HG03025 (cell line): Measurements from ENCODE around the gene DNAJA2.
A peak's percentile ranks its signal among the peaks of the same experiment; 100 is the strongest.

Experiments used
- ATAC-seq: cut with Tn5 transposase; IDR thresholded peaks from one replicate; pipeline ENCODE4 v1.9.1; 2021; ENCODE audit warnings: mild to moderate bottlenecking, moderate library complexity; ENCODE audit not compliant: unreplicated experiment, low FRiP score

Gene DNAJA2

DNA sequence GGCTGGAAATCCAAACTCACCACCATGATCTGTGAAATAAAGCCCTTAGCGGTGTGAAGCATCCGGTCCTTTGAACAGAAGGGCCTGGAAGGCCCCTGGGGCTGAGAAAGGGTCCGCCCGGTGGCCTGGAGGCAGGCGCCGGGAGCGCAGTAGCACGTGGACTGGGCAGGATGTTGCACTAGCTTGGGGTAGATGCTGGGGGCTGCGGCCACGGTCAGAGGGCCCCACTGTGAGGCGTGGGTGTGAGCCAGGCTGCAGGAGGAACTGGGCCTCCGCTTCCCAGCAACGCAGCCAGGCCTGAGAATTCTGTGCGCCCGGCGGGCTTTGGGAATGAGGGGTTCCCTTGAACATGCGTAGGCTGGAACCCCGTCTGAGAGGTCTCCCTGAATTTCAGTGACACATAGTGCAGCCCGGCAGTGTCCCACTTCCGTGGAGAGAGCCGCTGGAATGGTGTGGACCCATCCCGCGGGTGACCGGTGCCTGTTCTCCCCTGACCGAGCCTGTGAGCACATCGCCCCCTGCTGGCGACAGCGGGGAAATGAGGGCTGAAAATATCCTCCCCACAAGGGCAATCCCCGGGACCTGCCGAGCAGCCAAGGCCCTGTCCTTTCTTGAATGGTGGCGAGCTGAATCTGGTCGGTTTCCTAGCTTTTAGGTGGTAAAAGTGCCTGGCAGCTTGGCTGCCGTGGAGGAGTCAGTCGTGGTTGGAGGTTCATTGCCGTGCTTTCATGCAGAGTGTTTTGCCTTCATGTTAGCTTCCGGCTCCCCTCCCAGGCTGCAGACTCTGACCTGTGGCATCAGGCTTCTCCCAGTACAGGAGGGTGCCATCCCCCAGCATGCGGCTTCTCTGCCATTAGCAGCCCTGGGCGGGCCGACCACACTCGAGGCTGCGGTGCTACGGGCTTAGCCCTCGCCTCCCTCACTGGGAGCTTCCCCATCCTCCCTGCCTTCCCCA, 43.8 kb downstream of the DNAJA2 start:
- ATAC-seq, result peak; percentile 69

DNA sequence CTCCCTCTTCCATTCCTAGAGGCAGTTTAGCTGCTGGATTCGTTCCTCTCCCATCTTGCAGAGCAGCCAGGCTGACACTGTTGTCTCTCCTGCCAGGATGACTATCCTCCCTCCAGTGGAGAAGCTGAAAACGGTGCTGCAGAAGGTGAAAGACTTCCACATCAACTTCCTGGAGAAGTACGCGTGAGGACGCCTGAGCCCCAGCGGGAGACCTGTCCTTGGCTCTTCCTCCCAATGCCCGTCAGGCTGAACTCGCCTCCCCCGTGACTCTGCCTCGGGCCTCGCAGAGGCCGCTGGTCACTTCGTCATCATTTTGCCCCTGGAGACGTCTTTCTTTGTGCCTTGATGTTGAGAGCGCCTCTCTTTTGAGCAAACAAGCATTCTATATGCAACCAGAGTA, 44.7 kb downstream of the DNAJA2 start:
- ATAC-seq, result no peak

DNA sequence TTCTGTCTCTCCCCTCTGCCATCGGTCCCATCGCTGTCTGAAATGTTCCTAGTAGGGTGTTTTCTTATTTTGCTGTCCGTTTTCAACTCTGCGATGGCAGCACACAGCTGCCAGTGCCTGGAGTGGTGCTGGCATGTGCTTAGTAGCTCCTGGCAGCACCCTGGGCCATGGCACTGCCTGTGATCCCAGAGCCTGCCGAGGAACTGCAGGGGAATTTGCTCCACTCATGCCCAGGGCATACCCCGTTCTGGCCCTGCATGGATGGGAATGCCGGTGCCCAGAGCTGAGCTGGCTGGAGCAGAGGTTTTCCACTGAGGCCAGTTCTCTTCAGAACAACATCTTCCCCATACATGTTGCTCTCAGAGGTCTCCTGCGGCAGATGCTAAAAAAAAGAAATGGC, 46.2 kb downstream of the DNAJA2 start:
- no peak for ATAC-seq

DNA sequence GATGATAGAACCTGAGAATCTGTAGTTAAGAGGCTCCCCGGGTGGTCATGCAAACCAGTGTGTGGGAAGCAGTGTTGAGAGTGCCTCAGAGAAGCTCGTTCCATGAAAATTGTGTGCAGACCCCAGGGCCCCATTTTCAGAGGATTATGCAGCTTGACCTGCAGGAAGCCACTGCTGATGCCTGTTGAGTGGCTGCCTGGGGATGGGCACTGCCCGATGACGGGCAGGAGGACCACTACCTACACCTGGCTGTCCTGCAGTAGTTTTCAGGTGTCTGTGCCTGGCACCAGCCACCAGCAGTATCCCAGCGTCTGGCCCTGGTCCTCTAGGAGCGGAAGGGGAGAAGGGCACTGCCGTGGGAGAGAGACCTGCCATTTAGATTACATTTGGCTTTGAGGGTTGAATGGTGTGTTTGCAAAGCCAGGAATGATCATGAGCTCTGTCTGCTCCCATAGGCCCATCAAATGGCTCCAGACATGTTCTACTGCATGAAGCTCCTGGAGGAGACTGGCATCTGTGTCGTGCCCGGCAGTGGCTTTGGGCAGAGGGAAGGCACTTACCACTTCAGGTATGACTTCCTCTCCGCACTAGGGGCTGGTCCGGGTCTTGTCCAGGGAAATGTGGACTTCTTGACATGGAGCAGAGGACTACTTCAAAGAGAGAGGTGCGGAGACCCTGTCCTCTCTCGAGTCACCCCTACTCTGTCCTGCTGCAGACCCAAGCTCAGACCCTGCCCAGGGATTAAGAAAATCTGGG, 46.8 kb downstream of the DNAJA2 start:
- no peak for ATAC-seq

DNA sequence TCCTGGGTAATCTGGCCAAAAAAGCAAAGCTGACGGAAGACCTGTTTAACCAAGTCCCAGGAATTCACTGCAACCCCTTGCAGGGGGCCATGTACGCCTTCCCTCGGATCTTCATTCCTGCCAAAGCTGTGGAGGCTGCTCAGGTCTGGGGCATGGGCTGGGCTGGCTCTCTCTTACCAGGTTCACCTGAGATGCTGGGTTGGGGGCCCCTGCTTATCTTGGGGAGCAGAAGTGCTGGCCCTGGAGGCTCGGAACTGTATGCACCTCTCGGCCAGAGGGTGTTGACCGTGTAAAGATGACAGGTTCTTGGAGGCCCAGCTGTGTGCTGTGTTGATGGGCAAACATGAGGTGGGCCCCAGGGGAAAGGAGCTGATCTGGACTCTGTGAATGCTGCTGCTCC, 49.1 kb downstream of the DNAJA2 start:
- ATAC-seq, result no peak

DNA sequence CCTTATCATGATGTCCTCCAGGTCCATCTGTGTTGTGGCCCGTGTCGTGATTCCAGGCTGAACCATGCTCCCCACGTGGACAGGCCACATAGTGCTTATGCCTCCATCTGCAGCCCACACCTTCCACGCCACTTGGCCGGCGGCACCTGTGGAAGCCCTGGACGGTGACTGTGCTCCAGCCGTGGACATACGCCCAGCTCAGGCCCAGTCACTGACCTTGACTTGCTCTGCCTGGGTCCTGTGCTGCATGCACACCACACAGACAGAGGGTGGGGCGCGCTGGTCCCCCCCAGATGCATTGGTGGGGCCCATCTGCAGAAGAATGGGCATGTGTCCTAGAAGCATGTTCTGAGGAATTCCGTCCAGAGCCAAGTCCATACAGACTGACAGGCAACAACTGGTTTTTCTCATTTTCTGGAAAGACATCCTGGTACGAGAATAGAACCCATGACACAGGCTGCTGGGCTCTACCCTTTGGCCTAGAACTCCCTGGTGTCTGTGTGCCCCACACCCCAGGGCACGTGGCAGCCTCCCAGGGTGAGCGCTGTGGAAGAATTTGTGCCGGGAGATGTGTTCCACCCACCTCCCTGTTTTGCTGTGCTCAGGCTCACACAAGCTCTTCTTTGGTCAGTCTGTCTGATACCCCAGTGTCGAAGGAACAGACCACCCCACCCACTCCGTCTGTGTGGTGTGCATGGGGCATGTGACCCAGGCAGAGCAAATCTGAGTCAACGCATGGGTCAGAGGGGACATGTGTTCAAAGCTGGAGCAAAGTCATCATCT, 49.8 kb downstream of the DNAJA2 start:
- no peak for ATAC-seq

DNA sequence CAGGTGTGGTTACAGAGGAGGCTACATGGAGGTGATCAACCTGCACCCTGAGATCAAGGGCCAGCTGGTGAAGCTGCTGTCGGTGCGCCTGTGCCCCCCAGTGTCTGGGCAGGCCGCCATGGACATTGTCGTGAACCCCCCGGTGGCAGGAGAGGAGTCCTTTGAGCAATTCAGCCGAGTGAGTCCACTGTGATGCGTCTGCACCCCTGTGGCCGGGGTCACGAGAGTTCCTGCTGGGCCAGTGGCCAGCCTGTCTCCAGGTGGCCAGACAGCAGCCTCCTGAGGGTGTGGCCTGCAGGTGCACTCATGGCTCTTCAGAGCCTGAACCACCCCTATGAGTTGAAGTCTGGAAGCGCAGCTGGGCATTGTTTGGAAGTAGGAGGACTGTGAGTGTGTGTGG, 51.2 kb downstream of the DNAJA2 start:
- no peak for ATAC-seq

DNA sequence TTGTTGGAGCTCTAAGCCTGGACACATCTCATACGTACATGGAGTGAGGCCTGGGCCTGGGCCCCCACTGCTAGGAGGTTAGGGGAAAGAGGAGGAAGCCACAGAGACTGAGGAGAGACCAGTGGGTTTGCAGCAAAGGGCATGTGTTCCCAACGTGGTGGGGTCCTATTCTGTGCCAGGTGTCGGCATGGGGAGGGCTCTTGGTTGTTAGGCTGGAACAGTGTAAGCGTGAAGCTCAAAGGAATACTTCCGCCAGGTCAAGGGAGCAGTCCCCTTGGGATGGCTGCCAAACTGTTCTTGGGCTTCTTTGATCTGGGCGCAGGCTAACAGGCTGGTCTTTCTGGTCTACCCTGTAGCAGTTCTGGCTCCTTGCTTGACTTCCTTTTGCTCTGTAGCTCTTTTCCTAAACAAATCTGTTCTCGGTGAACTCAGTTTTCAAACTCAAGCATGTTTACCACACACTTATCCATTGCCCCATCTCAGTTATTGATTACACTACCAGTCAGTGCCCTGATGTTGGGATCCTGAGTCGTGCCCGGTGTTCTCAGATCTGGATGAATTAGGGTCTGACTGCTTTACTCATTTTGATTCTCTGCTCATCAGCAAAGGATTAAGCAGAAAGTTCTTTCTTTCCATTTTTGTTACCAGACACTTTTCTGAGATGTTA, 52.9 kb downstream of the DNAJA2 start:
- ATAC-seq, result no peak

DNA sequence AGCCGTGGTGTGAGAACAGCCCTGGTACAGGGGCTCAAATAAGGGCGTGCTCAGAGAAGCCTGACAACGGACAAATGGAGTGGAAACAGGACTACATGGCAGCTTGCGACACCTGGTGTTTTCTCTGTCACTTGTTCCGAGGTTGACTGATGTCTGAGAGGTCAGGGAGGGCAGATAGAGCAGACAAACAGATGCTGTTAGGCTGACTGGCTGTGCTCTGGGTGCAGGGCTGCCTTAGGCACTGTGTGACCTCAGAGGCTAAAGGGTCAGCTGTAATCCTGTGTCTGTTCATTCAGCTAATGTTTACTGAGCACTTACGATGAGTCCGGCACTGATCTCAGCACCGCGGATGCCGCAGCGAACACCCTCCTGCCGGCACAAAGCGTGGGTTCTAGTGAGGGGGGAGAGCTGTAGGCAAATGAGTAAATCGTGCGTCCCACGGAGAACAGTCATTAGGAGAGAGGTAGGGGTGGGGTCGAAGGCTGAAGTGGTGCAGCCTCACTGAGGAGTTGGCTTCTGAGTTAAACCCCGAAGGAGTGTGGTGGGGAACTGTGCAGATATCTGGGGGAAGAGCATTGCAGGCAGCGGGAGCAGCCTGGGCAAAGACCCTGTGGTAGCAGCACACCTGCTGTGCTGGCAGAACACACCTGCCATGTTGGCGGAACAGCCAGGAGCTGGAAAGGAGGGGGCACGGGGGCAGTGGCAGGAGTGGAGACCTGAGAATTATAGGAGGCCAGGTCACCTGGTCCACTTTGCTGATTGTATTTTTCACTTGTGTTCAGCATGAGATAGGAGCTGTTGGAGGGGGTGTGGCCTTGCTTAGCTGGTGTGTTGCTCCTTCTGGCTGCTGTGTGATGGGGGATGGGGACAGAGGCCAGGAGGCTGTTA, 54.3 kb downstream of the DNAJA2 start:
- ATAC-seq, result peak; percentile 88

DNA sequence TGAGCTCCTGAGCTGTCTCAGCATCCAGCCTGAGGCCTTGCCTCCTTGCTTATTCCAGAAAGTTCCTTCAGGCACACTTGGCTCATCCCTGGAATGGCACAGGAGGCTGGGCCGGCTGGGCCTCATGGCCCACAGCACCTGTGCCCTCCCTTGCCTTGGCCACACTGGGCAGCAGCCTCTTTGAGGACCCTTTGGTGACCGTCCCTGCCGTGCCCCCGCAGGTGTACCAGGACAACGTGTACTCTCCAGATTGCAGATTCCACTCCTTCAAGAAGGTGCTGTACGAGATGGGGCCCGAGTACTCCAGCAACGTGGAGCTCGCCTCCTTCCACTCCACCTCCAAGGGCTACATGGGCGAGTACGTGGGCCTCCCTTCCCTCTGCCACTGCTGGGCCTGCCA, 55.1 kb downstream of the DNAJA2 start:
- ATAC-seq, result no peak

DNA sequence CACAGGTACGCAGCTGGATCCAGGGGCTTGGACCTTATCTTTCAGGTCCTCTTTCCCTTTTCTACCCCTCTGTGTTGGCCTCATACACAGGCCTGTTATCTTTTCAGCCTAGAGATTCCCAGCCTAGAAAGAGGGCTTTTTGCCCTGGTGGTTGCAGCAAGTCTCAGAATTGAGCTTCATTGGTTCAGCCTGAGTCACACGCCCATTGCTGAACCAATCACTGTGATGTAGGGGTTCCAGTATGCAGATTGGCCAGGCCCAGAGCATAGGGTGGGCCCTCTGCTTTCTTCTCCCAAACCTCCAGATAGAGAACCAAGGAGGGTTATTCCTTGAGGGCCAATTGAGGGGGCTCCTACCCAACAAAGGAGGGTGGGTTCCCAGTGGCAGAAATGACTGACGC, 56.5 kb downstream of the DNAJA2 start:
- ATAC-seq, result no peak

DNA sequence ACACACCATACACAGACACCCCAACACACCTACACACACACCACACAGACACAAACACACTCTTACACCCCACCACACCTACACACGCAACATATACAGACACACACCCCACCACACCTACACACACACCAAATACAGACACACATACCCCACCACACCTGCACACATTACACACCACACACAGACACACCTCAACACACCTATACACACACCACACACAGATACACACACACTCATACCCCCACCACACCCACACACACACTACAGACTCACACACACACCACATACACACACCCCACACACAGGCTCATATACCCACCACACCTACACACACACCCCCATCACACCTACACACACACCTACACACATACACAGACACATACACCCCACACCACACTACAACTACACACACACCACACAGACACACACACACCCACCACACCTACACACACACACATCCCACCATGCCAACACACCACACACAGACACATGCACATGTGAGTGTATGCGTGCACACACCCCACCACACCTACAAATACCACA, 57.9 kb downstream of the DNAJA2 start:
- no peak for ATAC-seq

DNA sequence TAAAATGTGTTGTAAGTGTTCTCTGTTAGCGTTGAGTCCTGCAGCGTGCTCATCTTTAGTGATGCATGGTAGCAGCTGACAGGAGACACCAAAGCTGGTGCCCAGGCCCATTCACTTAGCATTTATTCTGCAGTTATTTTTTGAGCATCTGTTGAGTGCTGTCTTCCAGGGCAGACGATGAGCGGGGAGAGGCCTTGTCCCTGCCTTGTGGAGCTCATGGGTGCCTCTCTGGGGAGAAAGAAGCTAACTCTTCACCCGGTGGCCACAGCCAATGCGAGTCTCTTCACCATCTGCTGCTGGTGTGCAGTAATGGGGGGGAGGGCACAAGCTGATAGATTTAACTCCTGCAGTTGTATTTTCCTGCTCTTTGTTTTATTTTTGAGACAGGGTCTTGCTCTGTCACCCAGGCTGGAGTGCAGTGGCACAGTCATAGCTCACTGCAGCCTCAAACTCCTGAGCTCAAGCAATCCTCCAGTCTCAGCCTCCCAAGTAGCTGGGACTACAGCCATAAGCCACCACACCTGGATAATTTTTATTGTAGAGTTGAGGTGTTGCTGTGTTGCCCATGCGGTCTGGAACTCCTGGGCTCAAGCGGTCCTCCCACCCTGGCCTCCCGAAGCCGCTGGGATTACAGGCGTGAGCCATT, 58.8 kb downstream of the DNAJA2 start:
- no peak for ATAC-seq

DNA sequence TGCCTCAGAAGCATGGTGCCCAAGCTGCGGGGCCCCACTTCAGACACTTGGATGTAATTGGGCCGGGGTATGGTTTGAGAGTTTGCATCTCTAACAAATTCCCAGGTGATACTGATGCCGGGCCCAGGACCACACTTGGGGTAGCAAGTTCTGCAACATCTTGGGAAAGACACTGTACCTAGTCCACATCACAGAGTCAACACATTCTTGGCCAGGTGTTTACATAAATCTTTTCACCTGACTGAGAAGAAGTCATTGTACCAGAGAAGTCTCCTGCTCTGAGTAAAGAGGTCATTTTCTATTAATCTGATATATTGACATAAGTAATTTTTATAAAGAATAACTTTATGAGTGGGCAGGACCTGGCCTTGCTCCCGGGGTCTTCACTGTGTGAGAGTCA, 61.8 kb downstream of the DNAJA2 start:
- ATAC-seq, result no peak

DNA sequence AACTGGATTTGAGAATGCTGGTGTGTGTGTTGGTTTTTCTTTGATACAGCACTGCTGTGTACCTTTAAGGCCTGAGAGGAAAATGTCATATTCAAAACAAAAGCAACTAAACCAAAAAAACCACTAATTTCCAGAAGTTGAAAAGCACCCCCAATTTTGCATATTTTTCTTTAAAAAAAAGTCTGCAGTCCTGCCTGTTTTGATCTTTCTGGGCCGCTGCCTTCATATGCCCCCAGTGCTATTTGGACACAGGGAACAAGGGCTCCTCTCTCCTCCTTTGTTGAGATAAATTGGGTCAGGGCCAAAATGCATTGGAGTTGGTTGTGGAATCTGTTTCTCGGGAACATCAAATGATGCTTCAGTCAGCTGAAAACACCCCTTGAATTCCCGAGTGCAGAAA, 62.4 kb downstream of the DNAJA2 start:
- no peak for ATAC-seq

DNA sequence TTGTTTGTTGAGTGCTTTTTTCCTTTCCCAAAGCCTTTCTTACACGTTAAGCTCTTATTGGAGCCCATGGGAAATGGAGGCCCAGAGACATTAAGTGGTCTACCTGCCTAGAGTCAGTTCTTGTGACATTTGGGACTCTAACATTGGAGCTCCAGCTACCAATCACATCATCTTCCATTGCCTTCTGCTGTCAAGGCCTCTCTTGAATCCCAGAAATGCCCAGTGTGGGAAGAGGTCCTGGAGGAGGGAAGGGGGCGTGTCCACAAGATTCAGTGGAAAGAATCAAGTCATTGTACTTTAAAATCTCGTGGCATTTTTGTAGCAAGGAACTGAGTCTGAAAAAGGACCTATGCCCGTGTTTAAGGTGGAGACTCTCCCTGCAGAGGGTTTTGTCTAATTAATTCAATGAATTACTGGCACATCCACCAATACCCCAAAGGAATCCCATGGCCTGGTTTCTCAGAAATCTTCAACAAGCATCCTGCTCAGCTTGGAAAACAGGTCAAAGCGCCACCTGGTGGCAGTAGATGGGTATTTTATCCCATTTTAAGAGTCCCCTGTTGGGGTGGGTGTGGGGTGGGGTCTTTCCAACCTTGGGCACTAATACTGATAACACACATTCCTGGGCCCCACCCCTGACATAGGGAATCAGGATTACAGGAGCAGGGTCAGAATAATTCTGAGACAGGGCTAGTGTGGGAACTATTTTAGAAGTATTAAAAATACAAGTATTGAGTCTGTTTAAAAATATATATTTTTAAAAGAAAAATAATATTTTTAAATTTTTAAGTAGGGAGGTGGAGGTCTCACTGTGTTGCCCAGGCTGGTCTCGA, 64.7 kb downstream of the DNAJA2 start:
- ATAC-seq, result no peak

DNA sequence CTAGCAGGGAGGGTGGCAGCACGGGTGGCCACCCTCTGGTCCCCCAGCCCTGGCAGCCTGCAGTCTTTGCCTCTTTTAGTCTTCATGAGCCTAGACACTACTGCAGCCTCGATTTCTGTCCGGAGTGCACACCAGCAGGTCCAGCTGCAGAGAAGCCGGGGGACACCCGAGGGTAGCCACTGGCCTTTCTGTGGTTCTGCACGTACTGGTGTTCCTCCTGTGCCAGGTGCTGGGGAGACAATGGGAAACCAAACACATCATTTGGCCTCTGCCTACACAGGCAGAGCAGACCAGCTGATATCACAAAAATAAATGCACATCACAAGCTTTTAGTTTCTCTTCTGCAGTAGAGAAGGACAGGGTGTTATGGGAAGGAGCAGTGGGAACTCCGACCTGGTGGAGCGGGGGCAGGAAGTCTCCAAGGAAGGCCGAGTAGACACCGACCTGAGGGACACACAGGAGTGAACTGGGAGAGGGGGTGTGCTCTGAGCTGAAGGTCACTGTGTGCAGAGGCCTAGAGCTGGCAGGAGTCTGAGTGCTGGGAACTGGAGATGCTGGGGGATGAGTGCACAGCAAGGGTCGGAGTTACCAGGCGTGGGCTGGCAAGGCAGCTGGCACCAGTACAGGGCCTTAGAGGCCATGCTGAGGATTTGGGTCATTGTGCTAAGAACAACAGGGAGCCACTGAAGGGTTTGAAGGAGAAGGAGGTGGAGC, 66.3 kb downstream of the DNAJA2 start:
- no peak for ATAC-seq
